ENCODE measurements around the gene MSL1.

The MSL1 gene, protein sequence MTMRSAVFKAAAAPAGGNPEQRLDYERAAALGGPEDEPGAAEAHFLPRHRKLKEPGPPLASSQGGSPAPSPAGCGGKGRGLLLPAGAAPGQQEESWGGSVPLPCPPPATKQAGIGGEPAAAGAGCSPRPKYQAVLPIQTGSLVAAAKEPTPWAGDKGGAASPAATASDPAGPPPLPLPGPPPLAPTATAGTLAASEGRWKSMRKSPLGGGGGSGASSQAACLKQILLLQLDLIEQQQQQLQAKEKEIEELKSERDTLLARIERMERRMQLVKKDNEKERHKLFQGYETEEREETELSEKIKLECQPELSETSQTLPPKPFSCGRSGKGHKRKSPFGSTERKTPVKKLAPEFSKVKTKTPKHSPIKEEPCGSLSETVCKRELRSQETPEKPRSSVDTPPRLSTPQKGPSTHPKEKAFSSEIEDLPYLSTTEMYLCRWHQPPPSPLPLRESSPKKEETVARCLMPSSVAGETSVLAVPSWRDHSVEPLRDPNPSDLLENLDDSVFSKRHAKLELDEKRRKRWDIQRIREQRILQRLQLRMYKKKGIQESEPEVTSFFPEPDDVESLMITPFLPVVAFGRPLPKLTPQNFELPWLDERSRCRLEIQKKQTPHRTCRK

DNA sequence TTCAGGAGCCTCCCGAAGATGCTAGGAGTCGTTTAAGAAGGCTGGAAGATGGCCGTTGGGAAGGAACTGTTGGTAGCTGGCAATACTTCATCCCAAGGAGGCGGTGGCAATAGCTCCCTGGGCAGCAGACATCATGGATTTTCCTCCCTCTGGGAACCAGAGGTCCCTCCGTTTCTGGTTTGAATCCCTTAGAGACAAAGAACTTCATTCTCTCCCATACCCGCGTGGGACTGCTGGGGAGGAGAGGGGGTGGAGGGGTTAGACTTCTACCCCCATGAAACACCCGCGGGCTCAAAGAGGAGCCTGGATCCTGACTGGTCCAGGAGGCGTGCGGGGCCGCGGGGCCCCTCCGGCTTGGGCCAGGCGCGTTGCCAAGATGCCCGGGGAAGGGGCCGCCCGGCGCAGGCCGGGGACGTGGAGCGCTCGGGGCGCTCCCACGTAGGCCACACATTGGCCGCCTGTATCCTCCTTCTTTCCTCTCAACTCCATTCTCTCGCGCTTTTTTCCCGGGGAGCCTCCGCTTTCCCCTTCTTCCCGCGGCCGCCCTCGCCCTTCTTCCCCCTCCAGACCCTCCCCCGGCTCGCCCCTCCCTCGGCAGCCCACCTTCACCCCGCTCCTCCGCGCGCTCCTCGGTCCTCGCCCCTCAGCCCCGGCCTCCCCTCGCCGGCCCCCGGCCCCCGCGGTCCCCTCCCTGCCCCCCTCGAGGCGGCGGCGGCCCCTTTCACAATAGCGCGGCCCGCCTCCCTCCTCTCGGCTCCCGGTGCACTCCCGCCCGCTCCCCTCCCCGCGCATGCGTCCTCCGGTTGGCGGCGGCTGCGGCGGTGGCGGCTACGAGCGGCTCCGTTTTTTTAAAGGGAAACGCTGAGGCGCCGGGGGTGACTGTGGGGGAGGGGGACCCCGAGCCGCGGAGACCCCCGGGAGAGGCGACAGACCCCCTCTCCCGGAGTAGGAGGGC lies at the start of gene MSL1:
Gene MSL1, plus strand, starts transcription at position 791 of the 955 bp plus-strand sequence. CDS start 642 bp downstream, outside the sequence.
- peak; percentile 81 for DNase-seq (ENCODE audit: low read depth)

DNA sequence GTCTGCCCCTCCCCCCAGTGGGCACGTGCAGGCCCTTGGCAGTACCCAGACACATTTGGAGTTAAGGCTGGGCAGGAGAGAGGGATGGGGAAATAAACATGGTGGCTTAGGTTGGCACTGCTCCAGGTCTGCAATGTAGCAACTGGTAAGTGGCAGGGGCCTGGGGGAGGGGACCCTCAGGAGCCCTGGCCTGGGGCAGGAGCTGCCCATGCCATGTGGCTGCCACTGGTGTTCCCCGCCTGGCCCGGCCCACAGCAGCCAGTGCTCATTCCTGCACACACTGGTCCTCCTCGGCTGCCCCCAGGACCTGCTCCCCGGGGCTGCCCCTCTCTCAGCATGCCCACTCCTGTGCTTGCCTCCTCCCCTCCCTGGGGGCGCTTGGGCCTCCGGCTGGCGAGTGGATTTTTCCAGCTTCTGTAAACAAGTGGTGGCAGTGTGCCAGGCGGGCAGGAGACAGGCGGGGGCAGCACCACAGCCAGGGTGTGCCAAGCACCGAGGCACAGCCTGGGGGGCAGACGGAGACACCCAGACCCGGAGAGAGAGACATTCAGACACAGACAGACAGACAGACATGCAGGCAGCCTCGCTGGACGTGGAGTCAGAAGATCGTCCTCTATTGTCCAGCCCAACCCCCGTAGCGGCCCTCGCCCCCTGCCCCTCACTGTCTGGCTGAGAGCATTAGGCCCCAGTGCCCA lies 49.6 kb upstream of the MSL1 start:
- no peak for DNase-seq (ENCODE audit: low read depth)

DNA sequence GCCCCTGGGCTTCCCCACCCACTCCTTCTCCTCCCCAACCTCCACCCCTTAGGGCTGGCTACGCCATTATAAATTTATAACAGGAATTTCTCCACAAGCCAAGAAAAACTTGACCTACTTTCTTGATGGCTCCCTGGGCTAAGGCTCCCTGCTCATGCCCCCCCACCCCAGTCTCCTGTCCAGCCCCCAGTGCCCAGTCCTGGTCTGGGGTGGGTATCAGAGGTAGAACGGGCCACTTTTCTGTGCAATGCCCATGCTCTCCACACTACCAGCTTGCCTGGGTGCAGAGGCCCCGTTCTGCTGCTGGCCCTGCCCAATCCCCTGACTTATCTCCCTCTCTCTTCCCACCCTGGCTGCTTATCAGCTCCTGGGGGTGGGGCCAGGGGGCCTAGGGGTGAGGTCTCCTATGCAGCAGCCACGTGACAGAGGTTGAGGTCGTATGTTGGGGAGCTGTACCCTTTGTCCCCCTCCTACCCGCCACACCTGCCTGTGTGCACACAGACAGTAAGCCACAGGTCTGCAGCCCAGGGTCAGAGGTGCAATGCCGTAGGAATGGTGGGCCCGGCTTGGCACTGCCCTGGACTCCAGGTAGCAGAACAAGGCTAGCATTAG lies 48.9 kb upstream of the MSL1 start:
- DNase-seq (ENCODE audit: low read depth) = no peak

DNA sequence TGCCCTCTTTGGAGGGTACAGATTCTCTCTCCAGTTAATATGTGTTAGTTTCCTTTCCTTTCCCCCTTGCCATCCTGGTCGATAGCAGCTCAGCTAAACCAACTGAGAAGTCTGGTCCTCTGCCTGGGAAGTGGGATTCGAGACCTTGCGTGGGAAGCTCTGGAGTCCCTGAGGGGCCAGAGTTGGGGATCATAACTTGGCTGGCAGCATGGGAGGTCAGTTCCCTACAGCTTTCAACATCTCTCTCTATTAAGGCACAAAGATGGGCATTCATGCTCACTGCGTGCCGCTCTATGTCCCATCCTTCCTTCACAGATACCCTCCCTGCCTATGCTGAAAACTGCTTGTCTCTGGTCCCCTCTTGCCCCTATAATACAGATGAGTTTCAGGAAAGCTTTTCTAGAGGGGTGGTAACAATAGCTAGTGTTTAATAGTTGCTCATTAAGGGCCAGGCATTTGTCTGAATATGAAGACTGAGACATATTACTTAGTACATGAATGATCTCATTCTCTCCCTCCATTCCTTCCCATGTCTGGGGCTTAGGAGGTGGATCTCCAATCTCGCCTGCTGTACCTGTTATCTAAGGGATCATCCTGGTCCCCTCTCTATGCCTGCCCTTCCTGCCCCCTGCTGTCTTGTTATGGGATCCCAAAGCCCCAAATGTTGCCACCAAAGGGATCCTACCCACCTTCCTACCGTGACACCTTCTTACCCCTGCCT lies 48.2 kb upstream of the MSL1 start:
- no peak for DNase-seq (ENCODE audit: low read depth)

DNA sequence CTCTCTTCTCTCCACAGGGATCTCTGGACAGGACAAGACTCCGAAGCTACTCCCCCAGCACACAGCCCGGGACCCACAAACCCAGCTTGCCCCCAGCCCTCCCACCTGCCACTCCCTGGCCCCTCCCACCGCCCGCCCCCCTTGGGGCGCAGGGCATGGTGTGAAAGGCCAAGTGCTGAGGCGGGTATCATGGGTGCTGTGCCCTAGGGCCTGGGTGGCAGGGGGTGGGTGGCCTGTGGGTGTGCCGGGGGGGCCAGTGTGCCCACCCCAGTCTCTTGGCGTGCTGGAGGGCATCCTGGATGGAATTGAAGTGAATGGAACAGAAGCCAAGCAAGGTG lies 47.6 kb upstream of the MSL1 start:
- no peak for DNase-seq (ENCODE audit: low read depth)

DNA sequence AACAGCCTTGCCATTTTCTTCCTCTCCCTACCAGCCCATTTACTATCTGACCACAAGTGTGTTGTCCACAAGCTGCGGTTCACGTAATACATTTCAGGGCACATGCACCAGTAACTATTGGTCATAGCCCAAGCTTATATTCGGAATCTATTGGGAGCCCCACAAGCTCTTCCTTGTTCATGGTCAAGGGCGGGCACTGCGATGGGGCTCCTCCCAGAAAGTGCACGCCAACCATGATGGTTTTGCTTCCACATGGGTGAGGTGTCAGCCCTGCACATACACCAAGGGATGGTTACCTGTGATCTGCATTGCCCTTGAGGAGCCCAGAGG lies 46.9 kb upstream of the MSL1 start:
- no peak for DNase-seq (ENCODE audit: low read depth)

DNA sequence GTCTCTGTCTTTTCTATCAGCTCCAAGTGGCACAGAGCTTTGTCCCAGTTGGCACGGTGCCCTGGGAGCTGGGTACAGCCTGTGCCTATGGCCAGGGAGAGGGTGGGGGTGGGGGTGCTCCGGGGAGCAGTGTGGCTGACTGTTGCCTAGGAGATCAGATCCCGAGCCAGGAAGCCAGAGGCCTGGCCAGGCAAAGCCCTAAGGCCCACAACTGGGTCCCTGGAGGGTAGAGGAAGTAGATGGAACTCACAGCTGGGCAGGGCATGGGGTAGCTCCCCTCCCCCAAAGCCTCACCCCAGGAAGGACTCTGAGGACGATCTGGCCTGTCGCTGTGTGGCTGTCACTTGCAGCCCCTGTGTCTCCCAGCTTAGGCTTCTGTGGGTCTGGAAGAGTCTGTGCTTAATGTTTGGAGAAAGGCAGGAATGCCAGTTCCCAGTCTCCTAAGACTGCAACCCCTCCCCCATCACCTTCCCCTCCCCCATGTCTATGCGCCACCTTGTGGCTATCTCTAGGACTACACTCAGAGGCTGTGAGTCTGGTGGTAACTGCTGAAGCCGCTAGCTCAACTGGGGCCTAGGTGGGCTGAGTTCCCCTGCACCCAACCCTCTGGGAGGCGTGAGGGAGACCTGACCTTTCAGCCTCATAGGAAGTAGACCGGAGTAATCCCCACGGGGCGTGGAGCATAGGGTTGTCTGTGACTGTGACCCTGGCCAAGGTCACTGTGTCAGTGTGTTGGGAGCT lies 46.4 kb upstream of the MSL1 start:
- no peak for DNase-seq (ENCODE audit: low read depth)

DNA sequence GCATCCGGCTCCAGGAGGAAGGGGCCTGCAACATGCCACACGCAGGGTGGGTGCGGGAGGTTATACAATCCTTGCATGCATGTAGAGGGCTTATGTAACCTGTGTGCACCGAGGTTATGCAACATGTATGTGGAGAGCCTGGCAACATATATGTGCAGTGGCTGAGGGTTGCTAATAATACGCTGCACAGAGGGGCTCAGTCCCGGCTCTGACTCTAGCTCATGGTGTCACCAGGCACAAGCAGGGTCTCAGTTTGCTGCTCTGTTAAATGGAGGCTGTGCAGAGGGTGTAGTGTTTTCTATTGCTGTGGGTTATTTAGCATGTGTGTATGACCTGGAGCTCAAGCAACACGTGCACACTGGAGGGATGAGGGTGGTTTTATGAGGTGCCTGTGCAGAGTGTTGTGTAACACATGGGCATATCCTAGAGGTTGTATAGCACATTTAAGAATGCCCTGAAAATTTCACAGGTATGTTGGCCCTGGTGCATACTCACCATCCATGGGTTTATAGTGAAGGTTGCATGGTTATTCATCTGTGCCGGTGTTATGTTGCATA lies 45.8 kb upstream of the MSL1 start:
- DNase-seq (ENCODE audit: low read depth) = no peak

DNA sequence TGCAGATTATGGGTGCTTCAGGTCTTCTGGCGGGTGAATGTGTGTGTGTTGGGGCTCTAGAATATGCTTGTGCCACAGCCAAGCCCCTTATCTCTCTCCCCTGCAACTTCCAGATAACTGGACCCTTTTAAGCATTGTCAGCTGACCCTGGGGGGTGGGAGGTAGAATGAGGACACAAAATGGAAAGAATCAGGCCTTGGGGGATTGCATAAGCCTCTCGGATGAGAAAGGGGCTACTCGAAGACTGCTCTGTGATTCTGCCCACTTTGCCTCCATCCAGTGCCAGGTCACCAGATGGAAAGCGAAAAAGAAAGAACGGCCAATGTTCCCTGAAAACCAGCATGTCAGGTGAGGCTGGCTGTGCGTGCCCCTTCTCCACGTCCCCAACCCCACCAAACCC lies 45.2 kb upstream of the MSL1 start:
- no peak for DNase-seq (ENCODE audit: low read depth)

DNA sequence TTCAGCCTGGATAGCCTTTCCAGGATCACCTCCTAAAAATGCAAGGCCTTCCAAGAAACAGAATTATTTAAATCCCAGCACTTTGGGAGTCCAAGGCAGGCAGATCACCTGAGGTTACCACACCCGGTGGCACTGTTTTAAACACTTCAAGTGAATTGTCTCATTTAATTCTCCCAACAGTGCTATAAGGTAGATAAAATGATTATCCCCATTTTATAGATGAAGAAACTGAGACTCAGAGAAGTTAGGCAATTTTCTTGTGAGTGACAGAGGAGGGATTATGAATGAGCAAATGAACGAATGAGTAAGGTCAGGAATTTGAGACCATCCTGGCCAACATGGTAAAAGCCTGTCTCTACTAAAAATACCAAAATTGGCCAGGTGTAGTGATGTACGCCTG lies 42.2 kb upstream of the MSL1 start:
- DNase-seq (ENCODE audit: low read depth) = no peak

DNA sequence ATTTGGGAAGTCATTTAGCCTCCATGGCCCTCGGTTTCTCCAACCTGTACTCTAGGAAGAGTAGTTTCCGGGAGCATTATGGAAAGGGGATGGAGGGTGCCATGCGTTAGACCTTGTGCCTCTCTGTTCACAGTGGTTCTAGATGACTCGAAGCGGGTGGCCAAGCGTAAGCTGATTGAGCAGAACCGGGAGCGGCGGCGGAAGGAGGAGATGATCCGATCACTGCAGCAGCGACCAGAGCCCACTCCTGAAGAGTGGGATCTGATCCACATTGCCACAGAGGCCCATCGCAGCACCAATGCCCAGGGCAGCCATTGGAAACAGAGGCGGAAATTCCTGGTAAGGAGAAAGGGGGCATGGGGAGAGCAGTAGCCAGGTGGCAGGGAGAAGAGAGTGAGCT lies 37.3 kb upstream of the MSL1 start:
- no peak for DNase-seq (ENCODE audit: low read depth)

DNA sequence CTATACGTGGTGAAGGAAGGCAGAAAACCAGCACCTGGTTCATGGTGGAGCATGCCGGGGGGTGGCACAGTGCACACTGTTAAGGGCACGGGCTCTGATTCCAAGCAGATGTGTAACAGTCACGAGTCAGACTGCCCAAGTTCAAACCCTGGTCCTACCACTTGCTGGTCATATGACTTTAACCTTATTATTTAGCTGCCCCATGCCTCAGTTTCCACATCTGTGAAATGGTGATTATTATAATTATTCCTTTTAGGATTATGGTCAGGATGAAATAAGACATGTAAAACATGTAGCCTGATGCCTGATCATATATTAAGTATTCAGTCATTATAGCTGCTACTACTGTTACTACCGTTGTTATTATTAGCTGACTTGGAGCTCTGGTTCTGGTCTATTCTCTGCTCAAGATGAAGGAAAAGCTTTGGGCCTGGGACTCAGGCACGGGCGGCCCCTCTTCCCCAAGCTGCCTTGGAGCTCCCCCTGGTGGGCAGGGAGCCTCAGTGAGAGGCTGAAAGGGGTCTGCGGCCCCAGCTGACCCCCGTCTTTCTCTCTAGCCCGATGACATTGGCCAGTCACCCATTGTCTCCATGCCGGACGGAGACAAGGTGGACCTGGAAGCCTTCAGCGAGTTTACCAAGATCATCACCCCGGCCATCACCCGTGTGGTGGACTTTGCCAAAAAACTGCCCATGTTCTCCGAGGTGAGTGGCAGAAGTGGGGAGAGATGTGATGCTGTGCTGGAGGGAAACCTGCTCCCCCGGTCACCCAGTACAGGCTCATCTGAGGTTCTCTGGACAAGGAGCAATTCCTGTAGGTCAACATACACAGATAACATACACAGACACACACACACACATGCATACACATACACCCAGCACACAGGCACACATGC lies 35.4 kb upstream of the MSL1 start:
- DNase-seq (ENCODE audit: low read depth) = no peak

DNA sequence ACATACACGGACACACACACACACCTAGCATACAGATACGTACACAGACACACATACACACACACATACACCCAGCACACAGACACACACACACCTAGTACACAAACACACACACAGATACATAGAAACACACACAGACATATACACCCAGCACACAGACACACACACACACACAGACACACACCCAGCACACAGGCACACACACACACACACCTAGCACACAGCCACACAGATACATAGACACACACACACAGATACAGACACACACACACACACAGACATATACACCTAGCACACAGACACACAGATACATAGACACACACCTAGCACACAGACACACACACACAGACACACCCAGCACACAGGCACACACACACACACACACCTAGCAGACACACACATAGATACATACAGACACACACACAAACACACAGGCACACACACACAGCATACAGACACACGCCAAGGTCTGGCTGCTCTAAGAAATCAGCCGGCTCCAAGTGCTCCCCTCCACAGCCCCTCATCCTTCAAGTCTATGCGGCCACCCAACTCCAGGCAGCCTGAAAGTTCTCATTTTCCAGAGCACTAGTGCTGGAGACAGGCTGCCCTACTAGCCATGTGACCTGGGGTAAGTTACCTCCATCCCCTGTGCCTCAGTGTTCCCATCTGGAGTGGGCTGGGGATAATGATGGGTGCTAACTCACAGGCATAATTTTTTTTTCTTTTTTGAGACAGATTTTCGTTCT lies 34.5 kb upstream of the MSL1 start:
- no peak for DNase-seq (ENCODE audit: low read depth)

DNA sequence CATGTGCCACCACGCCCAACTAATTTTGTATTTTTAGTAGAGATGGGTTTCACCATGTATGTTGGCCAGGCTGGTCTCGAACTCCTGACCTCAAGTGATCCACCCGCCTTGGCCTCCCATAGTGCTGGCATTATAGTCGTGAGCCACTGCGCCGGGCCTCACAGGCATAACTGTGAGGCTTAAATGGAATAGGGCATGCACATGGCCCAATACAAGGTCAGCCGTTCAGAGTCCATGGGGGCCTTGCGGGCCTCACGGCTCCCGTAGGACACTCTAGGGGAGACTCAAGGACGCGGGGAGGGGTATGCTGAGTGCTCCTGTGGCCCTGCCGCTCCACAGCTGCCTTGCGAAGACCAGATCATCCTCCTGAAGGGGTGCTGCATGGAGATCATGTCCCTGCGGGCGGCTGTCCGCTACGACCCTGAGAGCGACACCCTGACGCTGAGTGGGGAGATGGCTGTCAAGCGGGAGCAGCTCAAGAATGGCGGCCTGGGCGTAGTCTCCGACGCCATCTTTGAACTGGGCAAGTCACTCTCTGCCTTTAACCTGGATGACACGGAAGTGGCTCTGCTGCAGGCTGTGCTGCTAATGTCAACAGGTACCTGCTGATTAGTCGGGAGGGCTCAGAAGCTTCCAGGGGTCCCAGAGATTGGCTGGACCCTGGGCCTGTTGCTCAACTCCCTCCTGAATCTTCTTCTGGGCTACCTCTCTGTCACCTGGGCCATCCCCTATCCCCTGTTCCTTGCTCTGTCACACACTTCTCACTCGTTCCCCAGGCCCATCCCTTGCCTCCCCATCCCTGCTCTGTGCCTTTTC lies 33.7 kb upstream of the MSL1 start:
- DNase-seq (ENCODE audit: low read depth) = no peak

DNA sequence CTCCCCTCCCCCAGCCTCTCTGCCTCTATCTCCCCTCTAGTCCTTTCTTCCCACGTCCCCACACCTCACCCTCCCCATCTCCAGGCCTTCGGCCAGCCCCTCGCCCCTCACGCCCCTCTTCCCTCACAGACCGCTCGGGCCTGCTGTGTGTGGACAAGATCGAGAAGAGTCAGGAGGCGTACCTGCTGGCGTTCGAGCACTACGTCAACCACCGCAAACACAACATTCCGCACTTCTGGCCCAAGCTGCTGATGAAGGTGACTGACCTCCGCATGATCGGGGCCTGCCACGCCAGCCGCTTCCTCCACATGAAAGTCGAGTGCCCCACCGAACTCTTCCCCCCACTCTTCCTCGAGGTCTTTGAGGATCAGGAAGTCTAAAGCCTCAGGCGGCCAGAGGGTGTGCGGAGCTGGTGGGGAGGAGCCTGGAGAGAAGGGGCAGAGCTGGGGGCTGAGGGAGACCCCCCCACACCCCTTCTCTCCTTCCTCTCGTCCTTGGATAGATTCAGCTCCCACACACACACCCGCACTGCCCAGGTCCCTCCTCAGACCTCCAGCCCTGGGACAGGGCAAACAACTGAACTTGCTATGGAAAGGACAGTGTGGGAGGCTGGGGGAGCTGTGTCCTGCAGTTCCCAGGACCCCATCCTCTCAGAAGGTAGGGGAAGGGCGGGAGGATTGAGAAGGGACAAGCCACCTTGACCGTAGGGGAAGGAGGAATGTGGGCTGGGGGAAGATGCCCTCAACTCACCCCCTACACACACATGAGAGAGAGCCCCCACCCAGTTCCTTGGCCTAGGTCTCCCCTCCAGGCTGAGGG lies 32.5 kb upstream of the MSL1 start:
- DNase-seq (ENCODE audit: low read depth) = no peak

DNA sequence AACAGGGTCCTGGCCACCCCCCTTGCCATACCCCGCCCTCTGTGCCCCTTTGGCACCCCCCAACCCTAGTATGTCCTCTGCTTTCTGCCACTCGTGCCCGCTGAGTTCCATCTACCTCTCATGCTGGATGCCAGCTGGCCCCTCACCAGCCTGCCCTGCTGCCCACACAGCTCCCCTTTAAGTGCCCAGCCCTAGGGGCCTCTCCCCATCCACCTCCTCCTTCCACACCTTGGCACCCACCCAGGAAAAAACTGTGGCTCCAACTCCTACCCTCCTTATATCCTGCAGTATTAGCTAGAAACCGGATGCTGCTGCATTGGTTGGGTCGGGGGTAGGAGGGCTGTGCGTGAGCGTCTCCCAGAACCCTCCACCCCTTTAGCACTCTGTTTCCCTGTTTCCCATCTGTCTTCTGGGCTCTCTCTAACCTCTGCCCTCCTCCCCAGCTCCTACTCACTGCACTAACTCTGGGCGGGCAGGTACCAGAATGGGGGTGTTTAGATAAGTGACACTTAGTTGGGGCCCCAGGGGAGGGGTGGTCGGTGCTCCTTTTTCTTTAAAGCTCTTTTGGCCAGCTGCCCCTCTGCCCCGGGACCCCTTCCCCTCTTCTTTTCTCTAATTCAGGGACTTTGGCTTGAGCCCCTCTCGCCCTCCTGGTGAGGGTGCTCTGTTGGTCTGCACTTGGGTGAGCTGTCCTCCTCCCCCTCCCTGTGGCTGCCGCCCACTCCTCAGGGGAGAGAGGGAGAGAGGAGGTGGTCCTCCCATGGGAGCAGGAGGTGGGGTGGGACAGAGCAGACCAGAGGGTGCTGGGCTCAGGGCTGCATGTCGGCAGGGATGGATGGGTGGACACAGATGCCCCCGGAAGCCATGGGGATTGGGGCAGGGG lies 31.3 kb upstream of the MSL1 start:
- DNase-seq (ENCODE audit: low read depth) = no peak
